Stimulated activated CD4-positive, alpha-beta T cell treated with anti-CD3 and anti-CD28 coated beads, Interleukin-1b, Interleukin-23, amount 100 ng/mL, for 48 hours (primary cell): ENCODE data around the gene INA.

Experiments
- DNase-seq: peaks from one replicate; pipeline ENCODE4 v3.0.0-alpha.2; 2020

The INA gene

GRCh38 chr10:103276251-103276895 lies 565 bp upstream of the INA start:
- no peak for DNase-seq

GRCh38 chr10:103277713-103278536 lies 987 bp downstream of the INA start:
- DNase-seq: no peak

- no peak for DNase-seq
Measured at GRCh38 chr10:103278537-103278823, 1.5 kb downstream of the INA start.

GRCh38 chr10:103278862-103279298 lies 1.9 kb downstream of the INA start:
- DNase-seq: peak; percentile 27

GRCh38 chr10:103280031-103280430 lies 3.1 kb downstream of the INA start:
- no peak for DNase-seq

- no peak for DNase-seq
Measured at GRCh38 chr10:103280506-103280905, 3.6 kb downstream of the INA start.

- no peak for DNase-seq
Measured at GRCh38 chr10:103281753-103282152, 4.8 kb downstream of the INA start.

- DNase-seq: no peak
Measured at GRCh38 chr10:103282961-103283360, 6.0 kb downstream of the INA start.

GRCh38 chr10:103284170-103284569 lies 7.2 kb downstream of the INA start:
- DNase-seq: no peak

- DNase-seq: no peak
Measured at GRCh38 chr10:103287992-103288391, 11.1 kb downstream of the INA start.

- no peak for DNase-seq
Measured at GRCh38 chr10:103291588-103291987, 14.7 kb downstream of the INA start.

GRCh38 chr10:103295374-103296015 lies 18.6 kb downstream of the INA start:
- DNase-seq: no peak

GRCh38 chr10:103307594-103307993 lies 30.7 kb downstream of the INA start:
- DNase-seq: no peak

- DNase-seq: no peak
Measured at GRCh38 chr10:103310197-103310596, 33.3 kb downstream of the INA start.

GRCh38 chr10:103316087-103316486 lies 39.1 kb downstream of the INA start:
- DNase-seq: no peak

- DNase-seq: no peak
Measured at GRCh38 chr10:103327906-103328305, 51.0 kb downstream of the INA start.

- DNase-seq: no peak
Measured at GRCh38 chr10:103333934-103334520, 57.1 kb downstream of the INA start.

- no peak for DNase-seq
Measured at GRCh38 chr10:103334567-103334966, 57.6 kb downstream of the INA start.

GRCh38 chr10:103336370-103336769 lies 59.4 kb downstream of the INA start:
- DNase-seq: no peak
